Stomach smooth muscle (tissue), 2 donors: ENCODE data around the gene RALA.
"Not testable (repeated sequence)": the region's sequence is repeated elsewhere in the genome, so short reads cannot be mapped to it uniquely, and the experiment has no call there.

Experiments
- H3K27ac ChIP-seq: one replicate; pipeline ENCODE4 v1.7.0; 2013; ENCODE audit warnings: mild to moderate bottlenecking, low read length, inconsistent platforms
- H3K27me3 ChIP-seq, 2 donors: one replicate each; pipeline ENCODE4 v1.7.0; 2013; ENCODE audit warnings: low read length in 2 of 2; ENCODE audit not compliant: insufficient read depth in 2 of 2, control insufficient read depth in 1 of 2
- H3K36me3 ChIP-seq, 2 donors: one replicate each; pipeline ENCODE4 v1.7.0; 2013; ENCODE audit warnings: low read length in 2 of 2; ENCODE audit not compliant: control insufficient read depth in 2 of 2, insufficient read depth in 2 of 2
- H3K4me1 ChIP-seq: one replicate; pipeline ENCODE4 v1.7.0; 2013; ENCODE audit warnings: low read length; ENCODE audit not compliant: control insufficient read depth, insufficient read depth
- H3K4me3 ChIP-seq, 2 donors: one replicate each; pipeline ENCODE4 v1.7.0; 2013; ENCODE audit warnings: low read length in 2 of 2
- H3K9ac ChIP-seq, 2 donors: one replicate each; pipeline ENCODE4 v1.7.0; 2013; ENCODE audit warnings: low read length in 2 of 2, mild to moderate bottlenecking in 1 of 2
- H3K9me3 ChIP-seq, 2 donors: one replicate each; pipeline ENCODE4 v1.7.0; 2013; ENCODE audit warnings: low read length in 2 of 2; ENCODE audit not compliant: control insufficient read depth in 2 of 2
- donor health status: healthy.
- donor health status: Pancreatic carcinoma.

The RALA gene

DNA sequence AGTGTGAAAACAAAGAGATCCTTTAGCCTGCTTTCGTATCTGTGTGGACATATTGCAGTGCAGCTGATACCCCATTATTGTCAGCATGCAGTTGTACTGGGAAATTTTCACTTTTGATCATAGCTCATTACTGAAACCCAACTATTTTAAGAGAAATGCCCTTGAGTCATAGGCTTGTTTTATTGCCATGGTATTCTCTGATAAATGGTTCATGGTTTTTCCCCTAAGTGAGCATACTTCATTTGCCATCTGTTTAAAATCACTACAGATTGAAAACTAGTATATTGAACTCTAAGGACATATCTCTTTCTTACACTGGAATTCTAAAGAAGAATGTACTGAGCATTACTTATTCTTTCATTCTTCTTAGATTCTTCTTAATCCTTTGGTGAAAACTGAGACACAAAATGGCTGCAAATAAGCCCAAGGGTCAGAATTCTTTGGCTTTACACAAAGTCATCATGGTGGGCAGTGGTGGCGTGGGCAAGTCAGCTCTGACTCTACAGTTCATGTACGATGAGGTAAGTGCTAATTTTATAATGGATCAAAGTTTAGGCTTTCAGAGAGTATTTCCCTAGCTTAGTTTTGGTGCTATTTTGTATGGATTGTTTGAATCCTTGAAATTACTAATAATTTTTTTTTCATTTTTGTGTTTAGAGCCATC is 63.0 kb downstream of the RALA start:
- H3K36me3 ChIP-seq = peaks cover 5 to 8% of the 10 kb centered on the region in 2 donors

DNA sequence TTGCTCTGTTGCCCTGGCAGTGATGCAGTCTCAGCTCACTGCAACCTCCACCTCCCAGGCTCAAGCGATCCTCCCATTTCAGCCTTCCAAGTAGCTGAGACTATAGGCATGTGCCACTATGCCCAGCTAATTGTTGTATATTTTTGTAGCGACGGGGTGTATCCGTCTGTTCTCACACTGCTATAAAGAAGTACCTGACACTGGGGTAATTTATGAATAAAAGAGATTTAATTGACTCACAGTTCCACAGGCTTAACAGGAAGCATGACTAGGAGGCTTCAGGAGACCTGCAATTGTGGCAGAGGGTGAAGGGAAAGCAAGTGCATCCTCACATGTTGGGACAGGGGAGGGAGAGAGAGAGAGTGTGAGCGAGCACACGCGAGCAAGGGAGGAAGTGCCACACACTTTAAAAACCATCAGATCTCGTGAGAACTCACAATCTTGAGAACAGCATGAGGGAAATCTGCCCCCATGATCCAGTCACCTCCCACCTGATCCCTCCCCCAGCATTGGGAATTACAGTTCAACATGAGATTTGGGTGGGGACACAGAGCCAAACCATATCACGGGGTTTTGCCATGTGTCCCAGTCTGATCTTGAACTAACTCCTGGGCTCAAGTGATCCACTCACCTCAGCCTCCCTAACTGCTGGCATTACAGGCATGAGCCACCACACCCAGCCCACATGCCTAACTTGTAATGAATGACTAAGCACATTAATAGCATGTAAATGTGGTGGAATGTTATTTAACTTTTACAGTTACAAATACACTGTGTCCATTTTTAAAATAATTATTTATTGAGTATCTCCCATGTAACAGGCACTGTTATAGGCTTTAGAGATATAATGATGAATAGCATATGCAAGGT is 65.5 kb downstream of the RALA start:
- Histone ChIP-seq H3K9me3 (no peaks in the 10 kb centered on the region), H3K4me3 (no peak overlapping the region), H3K27ac (no peak overlapping the region), H3K36me3 (peaks cover 8 to 12% of the 10 kb centered on the region in 2 donors), H3K27me3 (no peaks in the 10 kb centered on the region), H3K9ac (no peak overlapping the region), H3K4me1 (no peaks in the 10 kb centered on the region)

More for the DNA sequence above, 63.0 kb downstream of the RALA start:
- H3K9ac ChIP-seq = no peak overlapping the region
- H3K4me1 ChIP-seq = no peaks in the 10 kb centered on the region
- no peak overlapping the region for H3K27ac ChIP-seq
- H3K9me3 ChIP-seq = no peaks in the 10 kb centered on the region
- H3K27me3 ChIP-seq = no peaks in the 10 kb centered on the region
- no peak overlapping the region for H3K4me3 ChIP-seq

DNA sequence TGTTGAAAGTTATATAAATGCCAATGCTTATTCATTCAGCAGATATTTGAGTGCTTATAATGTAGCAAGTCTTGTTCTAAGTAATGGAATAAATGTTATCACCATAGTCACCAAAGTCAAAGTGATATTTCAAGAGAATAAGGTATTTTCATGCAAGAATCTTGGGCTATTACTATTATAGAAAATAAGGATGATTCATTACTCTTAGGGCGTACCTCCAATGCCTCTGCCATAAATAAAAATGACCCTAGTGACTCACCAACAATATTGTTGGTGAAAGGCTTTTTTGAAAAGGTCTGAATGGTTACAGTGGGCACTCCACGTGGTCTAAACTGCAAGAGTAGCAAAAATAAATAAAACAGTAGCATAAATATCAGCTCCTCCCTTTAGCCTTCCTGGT is 68.4 kb downstream of the RALA start:
- no peaks in the 10 kb centered on the region for H3K27me3 ChIP-seq
- H3K4me1 ChIP-seq = no peaks in the 10 kb centered on the region
- no peak overlapping the region for H3K4me3 ChIP-seq
- no peak overlapping the region for H3K27ac ChIP-seq
- no peak overlapping the region for H3K9ac ChIP-seq
- H3K9me3 ChIP-seq = no peaks in the 10 kb centered on the region
- H3K36me3 ChIP-seq = peaks cover 8 to 12% of the 10 kb centered on the region in 2 donors

DNA sequence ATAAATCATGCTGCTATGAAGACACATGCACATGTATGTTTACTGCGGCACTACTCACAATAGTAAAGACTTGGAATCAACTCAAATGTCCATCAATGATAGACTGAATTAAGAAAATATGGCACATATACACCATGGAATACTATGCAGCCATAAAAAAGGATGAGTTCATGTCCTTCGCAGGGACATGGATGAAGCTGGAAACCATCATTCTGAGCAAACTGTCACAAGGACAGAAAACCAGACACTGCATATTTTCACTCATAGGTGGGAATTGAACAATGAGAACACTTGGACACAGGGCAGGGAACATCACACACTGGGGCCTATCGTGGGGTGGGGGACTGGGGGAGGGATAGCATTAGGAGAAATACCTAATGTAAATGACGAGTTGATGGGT is 69.7 kb downstream of the RALA start:
- H3K9me3 ChIP-seq, H3K4me3 ChIP-seq, H3K4me1 ChIP-seq, H3K9ac ChIP-seq, H3K27ac ChIP-seq, H3K27me3 ChIP-seq: not testable (repeated sequence)
- peaks cover 15 to 23% of the 10 kb centered on the region in 2 donors for H3K36me3 ChIP-seq

DNA sequence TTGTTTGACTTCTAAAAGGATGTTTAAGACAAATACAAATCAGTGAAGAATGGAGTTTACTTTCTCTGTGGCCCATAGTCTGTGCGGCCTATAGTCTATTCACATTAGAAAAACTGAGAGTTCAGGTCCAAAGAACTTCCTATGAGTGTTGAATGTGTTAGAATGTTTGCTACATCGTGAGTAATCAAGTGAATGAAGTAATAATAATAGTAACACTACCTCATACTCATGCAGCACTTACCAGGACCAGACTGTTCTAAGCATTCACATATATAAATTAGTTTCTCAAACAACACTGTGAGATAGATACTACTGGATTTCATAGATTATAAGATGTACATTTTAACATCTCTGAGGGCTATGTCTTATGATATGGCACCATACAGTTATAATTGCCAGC is 70.4 kb downstream of the RALA start:
- Histone ChIP-seq H3K36me3 (peaks cover 16 to 24% of the 10 kb centered on the region in 2 donors), H3K4me1 (no peaks in the 10 kb centered on the region), H3K27me3 (no peaks in the 10 kb centered on the region), H3K27ac (no peak overlapping the region), H3K9me3 (no peaks in the 10 kb centered on the region), H3K4me3 (no peak overlapping the region), H3K9ac (no peak overlapping the region)

DNA sequence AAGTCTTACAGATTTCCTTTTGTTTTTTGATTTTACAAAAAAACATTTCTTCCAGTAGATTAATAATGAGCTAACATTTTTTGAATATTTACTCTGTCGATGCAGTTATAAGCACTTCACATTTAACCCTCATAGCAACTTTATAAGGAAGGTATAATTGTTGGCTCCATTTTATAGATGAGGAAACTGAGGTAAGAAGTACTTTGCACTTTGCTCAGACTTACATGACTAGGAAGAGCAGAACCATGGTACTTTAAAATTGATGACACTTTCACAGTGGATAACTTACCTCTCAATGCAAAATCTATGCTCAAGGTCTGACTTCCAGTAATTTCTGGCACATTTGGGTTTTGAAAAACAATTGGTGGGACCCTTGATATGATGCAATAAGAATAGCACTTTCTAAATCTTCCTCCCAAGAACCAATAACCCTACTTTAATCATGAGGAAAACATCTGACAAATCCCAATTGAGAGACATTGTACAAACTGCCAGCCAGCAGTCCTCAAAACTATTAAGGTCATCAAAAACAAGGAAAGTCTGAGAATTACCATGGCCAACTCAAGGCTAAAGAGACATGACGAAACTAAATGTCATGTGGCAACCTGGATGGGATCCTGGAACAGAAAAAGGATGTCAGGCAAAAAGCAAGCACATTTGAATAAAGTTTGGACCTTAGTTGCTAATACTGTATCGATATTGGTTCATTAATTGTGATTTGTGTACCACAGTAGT is 72.6 kb downstream of the RALA start:
- Histone ChIP-seq H3K4me3 (no peak overlapping the region), H3K36me3 (peaks cover 16 to 20% of the 10 kb centered on the region in 2 donors), H3K27ac (no peak overlapping the region)

DNA sequence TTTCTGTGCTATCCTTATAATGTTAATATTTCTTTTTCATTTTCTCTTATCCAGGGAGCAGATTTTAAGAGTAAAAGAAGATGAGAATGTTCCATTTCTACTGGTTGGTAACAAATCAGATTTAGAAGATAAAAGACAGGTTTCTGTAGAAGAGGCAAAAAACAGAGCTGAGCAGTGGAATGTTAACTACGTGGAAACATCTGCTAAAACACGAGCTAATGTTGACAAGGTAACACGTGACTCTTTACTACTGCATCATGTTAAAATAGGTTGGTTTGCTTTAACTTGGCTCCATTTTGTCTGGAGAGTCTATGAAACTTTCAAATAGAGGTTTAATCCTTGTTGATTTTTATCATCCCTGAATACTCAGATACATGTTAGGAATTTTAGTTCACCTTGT is 73.3 kb downstream of the RALA start:
- Histone ChIP-seq H3K4me1 (no peaks in the 10 kb centered on the region), H3K27ac (no peak overlapping the region), H3K27me3 (no peaks in the 10 kb centered on the region), H3K36me3 (peaks cover 16 to 19% of the 10 kb centered on the region in 2 donors), H3K9ac (no peak overlapping the region), H3K4me3 (no peak overlapping the region), H3K9me3 (no peaks in the 10 kb centered on the region)

More for the DNA sequence above, 72.6 kb downstream of the RALA start:
- no peak overlapping the region for H3K9ac ChIP-seq
- no peaks in the 10 kb centered on the region for H3K9me3 ChIP-seq
- no peaks in the 10 kb centered on the region for H3K27me3 ChIP-seq
- no peaks in the 10 kb centered on the region for H3K4me1 ChIP-seq

DNA sequence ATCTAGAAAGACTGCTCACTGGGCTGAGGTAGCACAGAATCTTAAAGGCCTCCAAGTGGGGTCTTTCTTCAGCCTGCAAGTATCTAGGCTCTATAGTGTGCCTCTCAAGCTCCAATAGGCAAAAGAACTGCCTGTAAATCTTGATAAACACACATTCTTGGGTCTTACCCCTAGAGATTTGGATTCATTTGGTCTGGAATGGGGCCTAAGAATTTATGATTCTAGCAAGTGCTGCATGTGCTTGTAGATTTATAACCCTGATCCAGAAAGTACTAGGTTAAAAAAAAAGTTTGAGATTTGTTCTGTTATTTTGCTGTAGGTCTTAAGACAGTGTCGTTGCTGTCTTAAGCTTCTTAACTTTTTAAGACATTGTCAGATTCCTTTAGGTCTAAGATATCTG is 74.1 kb downstream of the RALA start:
- H3K27ac ChIP-seq = no peak overlapping the region
- H3K4me1 ChIP-seq = no peaks in the 10 kb centered on the region
- no peaks in the 10 kb centered on the region for H3K9me3 ChIP-seq
- H3K4me3 ChIP-seq = no peak overlapping the region
- no peak overlapping the region for H3K9ac ChIP-seq
- peaks cover 12 to 16% of the 10 kb centered on the region in 2 donors for H3K36me3 ChIP-seq
- H3K27me3 ChIP-seq = no peaks in the 10 kb centered on the region

DNA sequence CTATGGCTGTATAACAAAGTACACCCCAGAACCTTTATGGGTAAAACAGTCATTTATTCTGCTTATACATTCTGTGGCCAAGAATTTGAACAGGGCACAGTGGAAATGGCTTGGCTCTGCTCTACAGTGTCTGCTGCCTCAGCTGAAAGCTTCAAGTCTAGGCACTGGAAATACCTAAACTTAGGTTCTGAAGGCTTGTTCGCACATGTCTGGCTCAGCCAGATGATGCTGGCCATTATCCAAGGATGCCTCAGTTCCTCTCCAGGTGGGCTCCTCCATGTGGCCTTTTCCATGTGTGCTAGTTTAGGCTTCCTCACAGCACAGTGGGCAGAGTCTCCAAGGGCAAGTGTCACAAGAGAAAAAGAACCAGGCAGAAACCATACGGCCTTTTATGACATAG is 76.8 kb downstream of the RALA start:
- Histone ChIP-seq H3K27ac (no peak overlapping the region), H3K9ac (no peak overlapping the region), H3K4me1 (no peaks in the 10 kb centered on the region), H3K9me3 (no peaks in the 10 kb centered on the region), H3K27me3 (no peaks in the 10 kb centered on the region), H3K36me3 (peaks cover 12 to 16% of the 10 kb centered on the region in 2 donors), H3K4me3 (no peak overlapping the region)

DNA sequence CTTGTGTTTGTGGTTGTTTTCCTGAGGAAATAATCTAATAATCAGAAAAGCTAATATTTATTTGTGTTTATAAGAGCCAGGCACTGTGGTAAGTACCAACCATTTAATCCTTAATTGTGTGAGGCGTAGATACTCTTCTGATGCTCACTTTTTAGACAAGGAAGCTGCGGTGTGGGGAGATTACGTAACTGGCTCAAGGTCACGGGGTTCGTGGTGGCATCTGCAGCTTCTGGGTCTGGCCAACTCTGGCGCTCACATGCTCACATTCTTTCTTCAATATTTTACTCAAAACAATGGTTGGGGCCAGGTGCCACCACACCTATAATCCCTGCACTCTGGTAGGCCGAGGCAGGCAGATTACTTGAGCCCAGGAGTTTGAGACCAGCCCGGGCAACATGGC is 77.6 kb downstream of the RALA start:
- no peak overlapping the region for H3K9ac ChIP-seq
- H3K36me3 ChIP-seq = peaks cover 12 to 16% of the 10 kb centered on the region in 2 donors
- H3K27ac ChIP-seq = no peak overlapping the region

More for the DNA sequence above, 77.6 kb downstream of the RALA start:
- Histone ChIP-seq H3K9me3 (no peaks in the 10 kb centered on the region), H3K4me1 (no peaks in the 10 kb centered on the region), H3K27me3 (no peaks in the 10 kb centered on the region), H3K4me3 (no peak overlapping the region)
